Skin of body (tissue), 1 donor: ENCODE data around the gene DEF6. TPM values are rescaled to one million over a fixed set of nuclear protein-coding genes. Genes with fewer than 3 reads are reported as not detected.

ENCODE experiments used
- total RNA-seq: library from RNA; depleted of rRNA; stranded (reverse); fragments of >200 nt; gene quantifications from one replicate; pipeline ENCODE4 v1.2.3, GENCODE V29; 2014

DEF6 gene
- total RNA-seq, 1 donor from 2014 or later = 10.9 TPM

Other genes with a start within 250 kb of the DEF6 start
- 0.30 TPM for gene TCP11, start 156.5 kb upstream of the DEF6 start, total RNA-seq
- 2.4 TPM for gene SCUBE3, start 83.9 kb upstream of the DEF6 start, total RNA-seq
- gene ZNF76, start 38.1 kb upstream of the DEF6 start, total RNA-seq = 12.9 TPM
- 7.9 TPM for gene PPARD, start 44.7 kb downstream of the DEF6 start, total RNA-seq
- 9.4 TPM for gene FANCE, start 154.5 kb downstream of the DEF6 start, total RNA-seq
- 2,139 TPM for gene RPL10A, start 170.6 kb downstream of the DEF6 start, total RNA-seq
- gene TEAD3, start 199.3 kb downstream of the DEF6 start, total RNA-seq = 14.3 TPM
- 0.39 TPM for gene TULP1, start 215.1 kb downstream of the DEF6 start, total RNA-seq